ENCODE data around the gene NACAD.

GRCh38 chr7:45116048-45116447, 27.3 kb upstream of the NACAD start:
- no peak for TF ChIP-seq GATA3 (IDR thresholded peaks at IDR 0.05; ENCODE audit: low read depth, low read length)
- TF ChIP-seq GATA2 (IDR thresholded peaks at IDR 0.05; ENCODE audit: low read depth, low read length) = no peak

Measured in SH-SY5Y (cell line).